ENCODE data around the gene RASL10A. TPM values are rescaled to one million over a fixed set of nuclear protein-coding genes. Genes with fewer than 3 reads are reported as not detected.

RASL10A gene
- total and polyA plus RNA-seq, 9 of the 15 experiments (the other 6 are each of a cell fraction or from before 2014, with no cell fraction given): 0.17 to 1.2 (median 0.45) TPM; not detected in 3

DNA sequence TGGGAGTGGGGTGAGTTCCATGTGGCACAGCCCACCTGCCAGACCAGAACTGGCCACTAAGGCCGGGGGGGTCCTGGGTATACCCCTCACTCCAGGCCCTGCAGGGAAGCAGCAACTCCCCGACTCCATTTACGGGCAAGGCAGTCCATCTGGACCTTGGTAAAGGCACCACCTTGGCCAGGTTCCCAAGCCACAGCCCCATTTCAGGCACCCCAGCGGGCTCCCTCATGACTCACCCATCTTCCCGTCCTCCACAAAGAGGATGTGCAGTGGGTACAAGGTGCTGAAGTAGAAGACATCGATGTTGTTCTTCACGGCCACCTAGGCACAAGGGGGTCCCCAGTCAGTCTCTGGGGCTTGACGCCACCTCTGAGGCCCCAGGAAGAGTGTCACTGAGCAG is 15.7 kb upstream of the RASL10A start:
- CTCF ChIA-PET (ENCODE audit: low intra/inter-chr PET ratio): no interaction called here
- Histone ChIP-seq H3K27ac (ENCODE audit: extremely low read depth, low read depth, low read length) (no peak overlapping the region), H4K20me1 (replicated peaks; ENCODE audit: control insufficient read depth, insufficient read depth, low read length) (no peaks in the 10 kb centered on the region), H3K9ac (ENCODE audit: insufficient read depth in 1 of 2, low read depth in 2 of 2, low read length in 2 of 2) (no peak overlapping the region), H3K4me2 (ENCODE audit: insufficient read depth, low read length) (no peak overlapping the region), H3K27me3 (ENCODE audit: control insufficient read depth in 2 of 2, insufficient read depth in 2 of 2, low read length in 2 of 2) (no peaks in the 10 kb centered on the region), H3K79me2 (ENCODE audit: control insufficient read depth, insufficient read depth, low read length) (no peaks in the 10 kb centered on the region), H3K9me1 (ENCODE audit: control insufficient read depth, insufficient read depth, low read length) (no peaks in the 10 kb centered on the region), H3K9me3 (replicated peaks; ENCODE audit: control insufficient read depth, insufficient read depth, low read depth, low read length) (no peaks in the 10 kb centered on the region), H3K4me3 (no peak overlapping the region), H3K36me3 (ENCODE audit: control insufficient read depth, insufficient read depth, low read length) (peaks cover 44% of the 10 kb centered on the region; the same call in 2 of the 3 replicates), H3K4me1 (replicated peaks in 1 of 2; ENCODE audit: control insufficient read depth in 2 of 2, insufficient read depth in 2 of 2, low read length in 2 of 2) (peaks cover 0 to 10% of the 10 kb centered on the region in 2 experiments; a peak in 2 of 5 replicates), H2AFZ (ENCODE audit: low read depth, low read length) (no peak overlapping the region)
- POLR2A ChIA-PET: no interaction called here
- WGBS (ENCODE audit: insufficient coverage, low coverage, missing lambda C conversion rate): 89% methylated on average over 7 of the region's 8 CpGs
- intact Hi-C loops (cut with micrococcal nuclease): no loop called here
- TF ChIP-seq MTA1 (IDR thresholded peaks at IDR 0.05; ENCODE audit: borderline replicate concordance) (no peak), ZNF449 (CRISPR knock-in tag; IDR thresholded peaks at IDR 0.05) (no peak), SRSF1 (IDR thresholded peaks at IDR 0.05; ENCODE audit: low read depth, low read length) (no peak), ARID3A (IDR thresholded peaks at IDR 0.05; ENCODE audit: borderline replicate concordance, low read depth, low read length) (no peak), SIX5 (IDR thresholded peaks at IDR 0.05; ENCODE audit: borderline replicate concordance in 1 of 2, insufficient read depth in 1 of 2, low read depth in 1 of 2, low read length in 2 of 2) (no peak), ESRRA (IDR thresholded peaks at IDR 0.05; ENCODE audit: borderline replicate concordance, low read depth) (no peak), KHSRP (IDR thresholded peaks at IDR 0.05) (no peak), KLF16 (IDR thresholded peaks at IDR 0.05) (no peak), TCF3 (CRISPR knock-in tag; IDR thresholded peaks at IDR 0.05) (no peak), ZNF174 (CRISPR knock-in tag; IDR thresholded peaks at IDR 0.05) (no peak), ZNF253 (CRISPR knock-in tag; conservative IDR thresholded peaks at IDR 0.05) (no peak), ZNF23 (CRISPR knock-in tag; IDR thresholded peaks at IDR 0.05) (no peak), ZNF3 (CRISPR knock-in tag; IDR thresholded peaks at IDR 0.05) (no peak)
- FAIRE-seq (no peak), DNase-seq (ENCODE audit: extremely low read depth in 1 of 4, low spot score in 3 of 4) (no peak), ATAC-seq (no peak)
- in situ Hi-C loops (cut with MboI): no loop called here
- no TSS peak for BruUV-seq (replicated peaks)

All from K562 (cell line).